Lower lobe of right lung (tissue), 2 donors: ENCODE results near the gene SHFL. TPM values are rescaled to one million over a fixed set of nuclear protein-coding genes. Genes with fewer than 3 reads are reported as not detected.

Experiments used
- ATAC-seq, 2 donors: fragments of 200-7000 bp; cut with Tn5 transposase; one replicate each; pipeline ENCODE4 v1.9.1; 2020 to 2022; ENCODE audit warnings: mild to moderate bottlenecking in 2 of 2, moderate library complexity in 2 of 2
- DNase-seq: peaks from one replicate; pipeline ENCODE4 v3.0.0-alpha.2; 2020
- H3K27ac ChIP-seq: fragments of 200-600 bp; one replicate; pipeline ENCODE4 v1.8.0; 2022
- H3K27me3 ChIP-seq: fragments of 200-600 bp; one replicate; pipeline ENCODE4 v1.8.0; 2022; ENCODE audit warnings: low read depth
- H3K36me3 ChIP-seq: fragments of 200-600 bp; one replicate; pipeline ENCODE4 v1.8.0; 2022; ENCODE audit warnings: mild to moderate bottlenecking
- H3K4me1 ChIP-seq: fragments of 200-600 bp; one replicate; pipeline ENCODE4 v1.8.0; 2022
- H3K4me3 ChIP-seq: fragments of 200-600 bp; one replicate; pipeline ENCODE4 v1.8.0; 2022; ENCODE audit warnings: mild to moderate bottlenecking
- H3K9me3 ChIP-seq: fragments of 200-600 bp; one replicate; pipeline ENCODE4 v1.8.0; 2022
- intact Hi-C: fragments of 100-400 bp; cut with DNase I; formaldehyde crosslinking; loops from one replicate; pipeline ENCODE4 v1.11.0; 2022
- total RNA-seq: library from RNA; stranded (reverse); fragmentation: NEBNext Ultra II Directional; extraction: Animal tissue kit (Norgen Biotek cat#: 25700); gene quantifications from one replicate; pipeline ENCODE4 v1.2.1, GENCODE V29; 2021
- TF ChIP-seq, protein P1 (sequence below): fragments of 200-600 bp; IDR thresholded peaks from one replicate; pipeline ENCODE4 v1.8.0; 2022; ENCODE audit warnings: antibody characterized with exemption, mild to moderate bottlenecking
- donor health status: DM: no; HTN: yes; CAD: no; lungs with severe emphysema.

The SHFL gene
- total RNA-seq, 1 donor from 2014 or later: 43.4 TPM

DNA sequence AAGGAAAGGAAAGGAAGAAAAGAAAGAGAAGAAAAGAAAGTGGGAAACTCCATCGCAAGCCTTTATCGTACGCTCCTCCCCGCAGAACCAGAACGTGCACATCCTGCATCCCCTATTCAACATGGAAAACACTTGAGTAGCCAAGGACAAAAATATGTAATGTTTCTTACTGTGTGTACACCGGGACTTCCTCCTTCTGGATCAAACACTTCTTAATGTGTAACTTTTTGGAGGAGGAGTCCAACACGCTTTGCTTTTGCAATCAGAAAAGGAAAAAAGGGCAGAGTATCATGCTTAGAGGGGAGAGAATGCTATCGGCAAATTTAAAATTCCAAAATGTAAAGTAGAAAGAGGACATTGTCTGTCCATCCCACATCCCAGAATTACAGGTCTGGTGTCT, 7.8 kb upstream of the SHFL start:
- Histone ChIP-seq H3K36me3 (no peaks in the 10 kb centered on the region), H3K4me1 (no peaks in the 10 kb centered on the region), H3K9me3 (peaks cover 8% of the 10 kb centered on the region), H3K27ac (no peak overlapping the region), H3K4me3 (no peak overlapping the region), H3K27me3 (no peaks in the 10 kb centered on the region)
- peak; percentile 69 to 74 for ATAC-seq
- intact Hi-C loops: no loop called here
- DNase-seq: no peak
- TF ChIP-seq, protein P1, sequence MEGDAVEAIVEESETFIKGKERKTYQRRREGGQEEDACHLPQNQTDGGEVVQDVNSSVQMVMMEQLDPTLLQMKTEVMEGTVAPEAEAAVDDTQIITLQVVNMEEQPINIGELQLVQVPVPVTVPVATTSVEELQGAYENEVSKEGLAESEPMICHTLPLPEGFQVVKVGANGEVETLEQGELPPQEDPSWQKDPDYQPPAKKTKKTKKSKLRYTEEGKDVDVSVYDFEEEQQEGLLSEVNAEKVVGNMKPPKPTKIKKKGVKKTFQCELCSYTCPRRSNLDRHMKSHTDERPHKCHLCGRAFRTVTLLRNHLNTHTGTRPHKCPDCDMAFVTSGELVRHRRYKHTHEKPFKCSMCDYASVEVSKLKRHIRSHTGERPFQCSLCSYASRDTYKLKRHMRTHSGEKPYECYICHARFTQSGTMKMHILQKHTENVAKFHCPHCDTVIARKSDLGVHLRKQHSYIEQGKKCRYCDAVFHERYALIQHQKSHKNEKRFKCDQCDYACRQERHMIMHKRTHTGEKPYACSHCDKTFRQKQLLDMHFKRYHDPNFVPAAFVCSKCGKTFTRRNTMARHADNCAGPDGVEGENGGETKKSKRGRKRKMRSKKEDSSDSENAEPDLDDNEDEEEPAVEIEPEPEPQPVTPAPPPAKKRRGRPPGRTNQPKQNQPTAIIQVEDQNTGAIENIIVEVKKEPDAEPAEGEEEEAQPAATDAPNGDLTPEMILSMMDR: no peak

DNA sequence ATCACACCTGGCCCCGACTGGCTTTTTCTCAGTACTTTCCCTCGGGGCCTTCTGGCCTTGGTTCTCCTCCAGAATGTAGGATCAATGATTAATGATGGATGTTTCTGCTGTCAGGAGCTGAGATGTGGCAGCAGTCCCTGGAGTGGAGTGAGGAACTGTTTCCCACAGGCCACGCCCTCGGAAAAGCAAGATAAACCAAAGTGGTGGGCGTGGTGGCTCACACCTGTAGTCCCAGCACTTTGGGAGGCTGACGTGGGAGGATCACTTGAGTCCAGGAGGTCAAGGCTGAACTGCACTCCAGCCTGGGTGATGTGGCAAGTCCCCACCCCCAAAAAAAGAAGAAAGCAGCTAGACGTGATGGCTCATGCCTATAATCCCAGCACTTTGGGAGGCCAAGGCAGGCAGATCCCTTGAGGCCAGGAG, 7.1 kb upstream of the SHFL start:
- Histone ChIP-seq H3K4me1 (no peaks in the 10 kb centered on the region), H3K27me3 (no peaks in the 10 kb centered on the region), H3K9me3 (peaks cover 3% of the 10 kb centered on the region), H3K27ac (no peak overlapping the region), H3K4me3 (no peak overlapping the region), H3K36me3 (no peaks in the 10 kb centered on the region)
- TF ChIP-seq, protein P1: no peak
- DNase-seq (no peak), ATAC-seq (peak in 1 of 2 donors; percentile 31)
- intact Hi-C loops: no loop called here

GRCh38 chr19:10083911-10084310, 2.2 kb upstream of the SHFL start:
- H3K9me3 ChIP-seq: no peaks in the 10 kb centered on the region
- no peaks in the 10 kb centered on the region for H3K27me3 ChIP-seq
- H3K36me3 ChIP-seq: peaks cover 1% of the 10 kb centered on the region
- intact Hi-C loops: no loop called here
- ATAC-seq (no peak), DNase-seq (no peak)
- no peak overlapping the region for H3K27ac ChIP-seq
- TF ChIP-seq, protein P1: no peak
- H3K4me1 ChIP-seq: no peaks in the 10 kb centered on the region
- H3K4me3 ChIP-seq: no peak overlapping the region

- Histone ChIP-seq H3K4me1 (no peaks in the 10 kb centered on the region), H3K9me3 (no peaks in the 10 kb centered on the region), H3K27me3 (no peaks in the 10 kb centered on the region), H3K4me3 (no peak overlapping the region), H3K36me3 (peaks cover 9% of the 10 kb centered on the region), H3K27ac (no peak overlapping the region)
- DNase-seq: no peak
- ATAC-seq: no peak
- TF ChIP-seq, protein P1: no peak
- intact Hi-C loops: no loop called here
Observed at GRCh38 chr19:10084803-10085202, 1.3 kb upstream of the SHFL start.

GRCh38 chr19:10086591-10087192, 575 bp downstream of the SHFL start:
- DNase-seq (no peak), ATAC-seq (peak; percentile 23 to 35)
- TF ChIP-seq, protein P1: no peak
- H3K4me3 ChIP-seq: peak overlapping the region; percentile 100
- intact Hi-C loops: no loop called here
- H3K9me3 ChIP-seq: no peaks in the 10 kb centered on the region
- H3K27ac ChIP-seq: peak overlapping the region; percentile 94
- no peaks in the 10 kb centered on the region for H3K4me1 ChIP-seq
- H3K36me3 ChIP-seq: peaks cover 27% of the 10 kb centered on the region
- H3K27me3 ChIP-seq: no peaks in the 10 kb centered on the region
